Memory B cell (primary cell): ENCODE results near the gene PIPOX.
A peak's percentile ranks its signal among the peaks of the same experiment; 100 is the strongest.

Experiments
- ATAC-seq: fragments of 150-1000 bp; cut with Tn5 transposase; 2 replicates; pipeline ENCODE4 v1.10.0; 2021; ENCODE audit warnings: low read depth, mild to moderate bottlenecking, moderate library complexity
- DNase-seq, 2 donors: peaks; one replicate each; pipeline ENCODE4 v3.0.0; 2022; ENCODE audit warnings: low spot score in 2 of 2
- H3K27ac Mint-ChIP-seq: one replicate; pipeline ENCODE4 v1.8.0; 2022; ENCODE audit warnings: mild to moderate bottlenecking, moderate library complexity, mixed read lengths
- H3K27me3 Mint-ChIP-seq: one replicate; pipeline ENCODE4 v1.8.0; 2022; ENCODE audit warnings: mixed read lengths
- H3K36me3 Mint-ChIP-seq: one replicate; pipeline ENCODE4 v1.8.0; 2022; ENCODE audit warnings: mild to moderate bottlenecking, mixed read lengths
- H3K4me1 Mint-ChIP-seq: one replicate; pipeline ENCODE4 v1.8.0; 2022; ENCODE audit warnings: mixed read lengths
- H3K4me3 Mint-ChIP-seq: one replicate; pipeline ENCODE4 v1.8.0; 2022; ENCODE audit warnings: mild to moderate bottlenecking, moderate library complexity, mixed read lengths
- H3K9me3 Mint-ChIP-seq: one replicate; pipeline ENCODE4 v1.8.0; 2022; ENCODE audit warnings: mixed read lengths

Gene PIPOX

GRCh38 chr17:29048440-29049368 is 5.8 kb downstream of the PIPOX start:
- H3K27ac Mint-ChIP-seq, result no peak overlapping the region
- ATAC-seq (peak; percentile 49), DNase-seq (no peak)
- no peaks in the 10 kb centered on the region for H3K9me3 Mint-ChIP-seq
- H3K36me3 Mint-ChIP-seq, result peaks cover 3% of the 10 kb centered on the region
- peaks cover 9% of the 10 kb centered on the region for H3K27me3 Mint-ChIP-seq
- no peak overlapping the region for H3K4me3 Mint-ChIP-seq
- H3K4me1 Mint-ChIP-seq, result no peaks in the 10 kb centered on the region

GRCh38 chr17:29049541-29050145 is 6.7 kb downstream of the PIPOX start:
- DNase-seq, result no peak
- no peak overlapping the region for H3K27ac Mint-ChIP-seq
- no peaks in the 10 kb centered on the region for H3K9me3 Mint-ChIP-seq
- peaks cover 3% of the 10 kb centered on the region for H3K36me3 Mint-ChIP-seq
- H3K4me1 Mint-ChIP-seq, result no peaks in the 10 kb centered on the region
- no peak for ATAC-seq
- peaks cover 9% of the 10 kb centered on the region for H3K27me3 Mint-ChIP-seq
- no peak overlapping the region for H3K4me3 Mint-ChIP-seq

- no peak for ATAC-seq
- DNase-seq, result no peak
- Mint-ChIP-seq H3K4me1 (no peaks in the 10 kb centered on the region), H3K36me3 (peaks cover 3% of the 10 kb centered on the region), H3K27ac (no peak overlapping the region), H3K9me3 (no peaks in the 10 kb centered on the region), H3K4me3 (no peak overlapping the region), H3K27me3 (peaks cover 9% of the 10 kb centered on the region)
These were observed 7.2 kb downstream of the PIPOX start for GRCh38 chr17:29050176-29050575.

GRCh38 chr17:29051194-29051593 is 8.3 kb downstream of the PIPOX start:
- DNase-seq (no peak), ATAC-seq (no peak)
- Mint-ChIP-seq H3K9me3 (no peaks in the 10 kb centered on the region), H3K27me3 (peaks cover 9% of the 10 kb centered on the region), H3K4me1 (no peaks in the 10 kb centered on the region), H3K27ac (no peak overlapping the region), H3K36me3 (peaks cover 3% of the 10 kb centered on the region), H3K4me3 (no peak overlapping the region)

- DNase-seq, result no peak
- ATAC-seq, result no peak
- H3K27ac Mint-ChIP-seq, result no peak overlapping the region
- H3K27me3 Mint-ChIP-seq, result peaks cover 9% of the 10 kb centered on the region
- no peaks in the 10 kb centered on the region for H3K4me1 Mint-ChIP-seq
- no peak overlapping the region for H3K4me3 Mint-ChIP-seq
- H3K9me3 Mint-ChIP-seq, result no peaks in the 10 kb centered on the region
- H3K36me3 Mint-ChIP-seq, result peaks cover 3% of the 10 kb centered on the region
These were observed 8.8 kb downstream of the PIPOX start for GRCh38 chr17:29051731-29052130.

- Mint-ChIP-seq H3K4me3 (no peak overlapping the region), H3K27me3 (peaks cover 10% of the 10 kb centered on the region), H3K27ac (no peak overlapping the region), H3K36me3 (peaks cover 3% of the 10 kb centered on the region), H3K9me3 (no peaks in the 10 kb centered on the region), H3K4me1 (no peaks in the 10 kb centered on the region)
- ATAC-seq (no peak), DNase-seq (no peak)
These were observed 11.9 kb downstream of the PIPOX start for GRCh38 chr17:29054835-29055234.

- Mint-ChIP-seq H3K9me3 (no peaks in the 10 kb centered on the region), H3K36me3 (no peaks in the 10 kb centered on the region), H3K4me1 (no peaks in the 10 kb centered on the region), H3K4me3 (no peak overlapping the region), H3K27ac (no peak overlapping the region), H3K27me3 (peaks cover 4% of the 10 kb centered on the region)
- ATAC-seq (no peak), DNase-seq (no peak)
These were observed 14.4 kb downstream of the PIPOX start for GRCh38 chr17:29057361-29057760.

GRCh38 chr17:29058391-29058790 is 15.4 kb downstream of the PIPOX start:
- ATAC-seq (no peak), DNase-seq (no peak)
- Mint-ChIP-seq H3K27me3 (peaks cover 4% of the 10 kb centered on the region), H3K4me1 (no peaks in the 10 kb centered on the region), H3K4me3 (no peak overlapping the region), H3K36me3 (no peaks in the 10 kb centered on the region), H3K9me3 (no peaks in the 10 kb centered on the region), H3K27ac (no peak overlapping the region)

GRCh38 chr17:29059281-29059680 is 16.3 kb downstream of the PIPOX start:
- DNase-seq (no peak), ATAC-seq (no peak)
- Mint-ChIP-seq H3K27me3 (peaks cover 4% of the 10 kb centered on the region), H3K27ac (no peak overlapping the region), H3K4me1 (no peaks in the 10 kb centered on the region), H3K36me3 (no peaks in the 10 kb centered on the region), H3K4me3 (no peak overlapping the region), H3K9me3 (no peaks in the 10 kb centered on the region)

- H3K4me3 Mint-ChIP-seq, result no peak overlapping the region
- H3K36me3 Mint-ChIP-seq, result no peaks in the 10 kb centered on the region
- ATAC-seq (no peak), DNase-seq (no peak)
- H3K4me1 Mint-ChIP-seq, result no peaks in the 10 kb centered on the region
- H3K9me3 Mint-ChIP-seq, result no peaks in the 10 kb centered on the region
- H3K27me3 Mint-ChIP-seq, result peaks cover 4% of the 10 kb centered on the region
- no peak overlapping the region for H3K27ac Mint-ChIP-seq
These were observed 17.5 kb downstream of the PIPOX start for GRCh38 chr17:29060475-29060874.

GRCh38 chr17:29061036-29061435 is 18.1 kb downstream of the PIPOX start:
- no peaks in the 10 kb centered on the region for H3K36me3 Mint-ChIP-seq
- ATAC-seq (no peak), DNase-seq (no peak)
- H3K4me3 Mint-ChIP-seq, result no peak overlapping the region
- H3K4me1 Mint-ChIP-seq, result no peaks in the 10 kb centered on the region
- H3K9me3 Mint-ChIP-seq, result no peaks in the 10 kb centered on the region
- H3K27ac Mint-ChIP-seq, result no peak overlapping the region
- peaks cover 4% of the 10 kb centered on the region for H3K27me3 Mint-ChIP-seq

- Mint-ChIP-seq H3K27me3 (peaks cover 2% of the 10 kb centered on the region), H3K36me3 (no peaks in the 10 kb centered on the region), H3K27ac (no peak overlapping the region), H3K9me3 (no peaks in the 10 kb centered on the region), H3K4me1 (no peaks in the 10 kb centered on the region), H3K4me3 (no peak overlapping the region)
- ATAC-seq, result no peak
- DNase-seq, result no peak
These were observed 19.3 kb downstream of the PIPOX start for GRCh38 chr17:29062215-29062614.

GRCh38 chr17:29063992-29064391 is 21.1 kb downstream of the PIPOX start:
- H3K27ac Mint-ChIP-seq, result no peak overlapping the region
- no peak overlapping the region for H3K4me3 Mint-ChIP-seq
- ATAC-seq (no peak), DNase-seq (no peak)
- no peaks in the 10 kb centered on the region for H3K9me3 Mint-ChIP-seq
- H3K4me1 Mint-ChIP-seq, result no peaks in the 10 kb centered on the region
- H3K27me3 Mint-ChIP-seq, result peaks cover 2% of the 10 kb centered on the region
- peaks cover 2% of the 10 kb centered on the region for H3K36me3 Mint-ChIP-seq

- Mint-ChIP-seq H3K27me3 (peaks cover 2% of the 10 kb centered on the region), H3K4me3 (no peak overlapping the region), H3K9me3 (no peaks in the 10 kb centered on the region), H3K4me1 (no peaks in the 10 kb centered on the region), H3K36me3 (peaks cover 4% of the 10 kb centered on the region), H3K27ac (no peak overlapping the region)
- DNase-seq (no peak), ATAC-seq (no peak)
These were observed 23.1 kb downstream of the PIPOX start for GRCh38 chr17:29066047-29066446.
